Daoy (cell line): Measurements from ENCODE around the gene EHHADH. TPM values are rescaled to one million over a fixed set of nuclear protein-coding genes. Genes with fewer than 3 reads are reported as not detected.
"Not testable (repeated sequence)": the region's sequence is repeated elsewhere in the genome, so short reads cannot be mapped to it uniquely, and the experiment has no call there.

Source experiments
- DNase-seq: peaks from one replicate; pipeline ENCODE4 v3.0.0-alpha.2; 2015; ENCODE audit warnings: low read depth
- total RNA-seq: library from RNA; depleted of rRNA; stranded (reverse); fragments of >200 nt; shearing (Covaris generic); gene quantifications from 2 replicates; pipeline ENCODE4 v1.2.3, GENCODE V29; 2014

The EHHADH gene
- total RNA-seq, 1 experiment from 2014 or later = 8.6 TPM

DNA sequence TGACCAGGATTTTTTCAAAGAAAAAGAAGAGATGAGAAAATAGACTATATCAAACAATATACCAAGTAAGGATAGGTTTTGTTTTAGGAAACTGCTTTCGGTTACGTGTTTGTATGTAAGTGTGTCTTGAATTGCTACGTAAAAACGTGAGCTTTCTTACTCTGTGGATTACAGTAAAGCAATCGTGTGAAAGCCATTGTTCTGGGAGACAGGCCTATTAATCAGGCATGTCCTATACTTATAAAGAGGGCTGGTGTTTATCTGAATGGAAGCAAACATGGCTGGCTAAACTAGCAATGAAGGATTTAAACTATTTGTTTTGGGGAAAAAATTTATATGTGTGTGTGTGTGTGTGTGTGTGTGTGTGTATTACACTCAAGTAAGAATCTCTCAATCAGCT lies 2.6 kb downstream of the EHHADH start:
- no peak for DNase-seq

DNA sequence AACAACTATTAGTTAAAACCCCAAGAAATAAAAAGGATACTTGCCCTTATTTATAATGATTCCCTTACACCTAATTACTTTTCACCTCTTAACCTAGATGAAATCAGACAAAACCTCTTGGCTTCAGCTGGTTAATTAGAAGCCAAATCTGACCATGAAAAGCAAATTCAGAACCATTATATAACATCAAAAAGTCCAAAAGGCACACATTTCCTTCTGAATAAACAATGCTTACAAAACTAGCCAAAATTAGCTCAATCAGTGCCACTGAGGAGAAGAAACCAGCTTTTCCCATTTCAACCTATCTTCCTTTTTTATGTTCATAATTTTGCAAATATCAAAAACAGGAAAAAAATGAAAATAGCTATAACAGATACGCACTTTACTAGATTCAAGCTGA lies 3.2 kb downstream of the EHHADH start:
- no peak for DNase-seq

DNA sequence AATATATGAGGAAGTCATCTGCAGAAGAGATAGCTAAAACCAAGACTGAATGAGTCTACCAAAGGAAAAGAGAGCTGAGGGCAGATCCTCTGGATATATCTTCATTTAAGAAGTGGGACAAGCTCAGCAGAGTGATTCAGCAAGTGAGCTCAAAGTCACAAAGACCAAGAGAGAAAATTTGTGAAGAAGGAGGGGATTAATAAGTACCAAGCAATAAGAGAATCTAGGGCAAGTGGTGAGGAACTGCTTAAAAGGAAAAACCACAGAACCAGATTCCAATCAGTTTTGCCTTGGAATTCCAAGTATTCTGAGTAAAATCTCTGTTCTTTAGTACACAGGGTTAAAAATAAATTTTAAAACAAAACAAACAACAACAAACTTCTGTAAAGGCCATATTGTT lies 3.6 kb downstream of the EHHADH start:
- DNase-seq = no peak

DNA sequence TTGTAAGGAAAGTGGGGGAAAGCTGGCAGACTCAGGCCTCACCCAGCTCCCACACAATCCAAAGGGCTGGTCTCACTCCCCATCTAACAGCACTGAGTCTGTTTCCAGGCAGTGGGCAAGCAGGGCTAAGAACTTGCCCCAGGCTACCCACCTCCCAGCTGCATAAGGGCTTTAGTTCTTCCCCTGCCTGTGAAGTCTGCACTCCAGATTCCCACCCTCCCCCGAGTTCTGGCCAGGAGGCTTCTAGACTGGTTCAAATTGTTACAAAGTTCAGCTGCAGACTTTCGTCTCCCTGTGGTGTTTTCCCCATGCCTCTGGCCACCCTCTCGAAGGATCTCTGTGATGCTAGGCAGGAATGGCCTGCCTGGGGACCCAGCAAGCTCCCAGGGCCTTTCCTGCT lies 11.2 kb downstream of the EHHADH start:
- no peak for DNase-seq

GRCh38 chr3:185236969-185237368 lies 16.9 kb downstream of the EHHADH start:
- no peak for DNase-seq

DNA sequence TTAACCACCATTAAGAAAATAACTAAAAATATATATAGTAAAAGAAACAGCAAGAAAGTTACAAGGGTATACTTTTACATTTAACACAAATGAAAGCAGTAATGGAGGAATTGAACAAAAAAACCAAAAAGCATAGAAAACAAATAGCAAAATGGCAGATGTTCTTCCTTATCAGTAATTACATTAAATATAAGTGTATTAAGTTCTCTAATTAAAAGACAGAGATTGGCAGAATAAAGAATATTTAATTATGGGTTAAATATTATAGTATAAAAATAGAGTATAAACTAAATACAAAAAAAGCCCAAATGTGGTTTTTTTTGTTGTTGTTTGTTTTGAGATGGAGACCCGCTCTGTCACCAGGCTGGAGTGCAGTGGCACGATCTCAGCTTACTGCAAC lies 20.5 kb downstream of the EHHADH start:
- no peak for DNase-seq

DNA sequence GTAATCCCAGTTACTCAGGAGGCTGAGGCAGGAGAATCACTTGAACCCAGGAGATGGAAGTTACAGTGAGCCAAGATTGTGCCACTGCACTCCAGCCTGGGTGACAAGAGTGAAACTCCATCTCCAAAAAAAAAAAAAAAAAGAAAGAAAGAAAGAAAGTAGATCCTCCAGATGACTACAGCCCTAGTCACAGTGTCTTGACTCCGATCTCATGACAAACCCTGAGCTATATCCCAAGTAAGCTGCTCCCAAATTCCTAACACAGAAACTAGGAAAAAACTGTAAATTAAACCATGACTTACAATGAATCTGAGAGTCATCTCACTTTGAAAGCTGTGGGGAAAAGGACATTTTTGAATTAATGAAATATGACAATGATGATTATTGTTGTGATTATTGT lies 27.3 kb downstream of the EHHADH start:
- not testable (repeated sequence) for DNase-seq

DNA sequence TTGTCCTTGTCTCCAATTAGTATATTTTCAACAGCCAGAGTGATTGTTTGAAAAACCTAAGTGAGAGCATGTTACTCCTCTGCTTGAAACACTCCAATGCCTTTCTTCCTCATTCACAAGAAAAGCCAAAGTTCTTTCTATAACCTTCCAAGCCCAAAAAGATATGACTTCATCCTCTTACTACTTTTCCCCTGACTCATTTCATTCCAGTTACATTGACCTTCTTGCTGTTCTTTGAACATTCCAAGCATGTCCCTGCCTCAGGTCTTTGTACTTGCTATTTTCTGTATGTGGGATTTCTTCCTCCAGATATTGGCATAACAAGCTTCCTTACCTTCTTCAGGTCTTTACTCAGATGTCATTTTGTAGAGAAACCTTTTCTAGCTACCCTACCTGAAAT lies 28.3 kb downstream of the EHHADH start:
- DNase-seq = no peak

DNA sequence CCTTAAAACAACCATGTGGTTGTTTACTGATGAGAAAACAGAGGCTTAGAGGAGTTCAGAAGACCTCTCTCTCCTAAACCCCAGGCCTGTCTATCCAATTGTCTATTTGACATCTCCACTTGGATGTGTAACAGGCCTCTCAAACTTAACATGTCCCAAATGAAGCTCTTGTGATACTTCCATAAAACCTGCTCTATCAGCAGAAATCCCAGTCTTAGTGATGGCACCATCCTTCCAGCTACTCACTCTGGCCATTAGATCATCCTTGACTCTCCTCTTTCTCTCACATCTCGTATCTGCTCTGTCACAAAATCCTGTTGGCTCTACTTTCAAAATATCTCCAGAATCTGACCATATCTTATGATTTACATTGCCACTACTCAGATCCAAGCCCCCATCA lies 28.8 kb downstream of the EHHADH start:
- DNase-seq = no peak

DNA sequence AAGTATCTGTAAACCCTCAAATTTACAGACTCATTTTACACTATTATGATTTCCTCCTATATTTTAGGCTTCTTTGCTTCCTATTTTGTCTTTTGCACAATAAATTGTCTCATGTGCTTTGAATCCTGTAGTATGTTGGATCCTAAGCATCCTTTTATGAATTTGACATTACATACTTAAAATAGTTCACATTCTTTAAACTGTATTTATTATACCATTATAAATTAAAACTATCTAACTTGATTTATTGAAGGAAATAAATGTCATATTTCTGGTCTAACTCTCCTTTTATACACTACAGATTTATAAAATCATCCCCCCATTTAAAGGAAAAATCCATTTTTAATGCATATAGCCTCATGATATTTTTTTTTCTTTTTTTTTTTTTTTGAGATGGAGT lies 32.6 kb downstream of the EHHADH start:
- DNase-seq = no peak

GRCh38 chr3:185216607-185216958 lies 37.3 kb downstream of the EHHADH start:
- DNase-seq = peak; percentile 44

DNA sequence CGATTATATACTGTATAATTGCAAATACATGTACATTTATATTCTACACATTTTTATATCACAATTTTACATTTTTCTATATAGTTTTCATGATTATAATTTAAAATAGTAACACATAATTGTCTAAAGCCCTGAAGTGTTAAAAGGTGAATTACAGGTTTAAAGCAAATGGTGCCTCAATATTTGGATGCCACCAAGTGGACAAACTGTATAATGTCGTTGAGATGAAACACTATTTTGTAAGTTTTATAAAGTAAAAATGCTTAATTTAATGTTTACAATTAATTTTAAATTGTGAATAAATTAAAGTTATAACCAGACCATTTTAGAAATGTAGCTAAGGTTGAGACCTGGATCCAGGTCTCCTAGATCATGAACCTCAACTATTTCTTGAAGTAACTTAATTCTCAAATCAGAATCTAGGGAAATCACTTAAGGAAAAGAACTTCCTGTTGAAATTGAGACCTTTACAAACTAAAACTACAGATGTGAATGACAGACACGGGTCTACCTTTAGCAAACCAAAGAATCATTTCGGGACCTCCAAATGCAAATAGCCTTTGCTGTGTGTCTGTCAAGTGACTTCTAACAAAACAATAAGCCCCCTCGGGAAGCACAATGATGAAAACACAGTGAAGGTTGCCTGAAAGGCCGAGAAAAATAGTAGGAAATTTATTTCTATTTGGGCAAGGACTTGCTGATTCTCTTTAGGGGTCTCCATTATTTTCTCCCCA lies 37.8 kb downstream of the EHHADH start:
- no peak for DNase-seq

DNA sequence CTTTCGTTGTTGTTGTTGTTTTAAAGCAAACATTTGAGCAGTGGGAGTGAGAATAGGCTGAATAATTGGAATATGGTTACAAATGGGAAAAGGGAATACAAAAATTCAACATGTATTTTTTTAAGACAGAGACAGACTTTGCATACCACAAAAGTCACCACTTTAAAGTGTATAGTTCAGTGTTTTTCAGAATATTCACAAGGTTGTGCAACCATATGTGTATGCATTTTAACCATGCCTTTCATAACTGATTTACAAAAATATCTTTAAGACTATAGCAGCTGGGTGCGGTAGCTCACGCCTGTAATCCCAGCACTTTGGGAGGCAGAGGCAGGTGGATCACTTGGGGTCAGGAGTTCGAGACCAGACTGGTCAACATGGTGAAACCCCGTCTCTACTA lies 41.3 kb downstream of the EHHADH start:
- no peak for DNase-seq

DNA sequence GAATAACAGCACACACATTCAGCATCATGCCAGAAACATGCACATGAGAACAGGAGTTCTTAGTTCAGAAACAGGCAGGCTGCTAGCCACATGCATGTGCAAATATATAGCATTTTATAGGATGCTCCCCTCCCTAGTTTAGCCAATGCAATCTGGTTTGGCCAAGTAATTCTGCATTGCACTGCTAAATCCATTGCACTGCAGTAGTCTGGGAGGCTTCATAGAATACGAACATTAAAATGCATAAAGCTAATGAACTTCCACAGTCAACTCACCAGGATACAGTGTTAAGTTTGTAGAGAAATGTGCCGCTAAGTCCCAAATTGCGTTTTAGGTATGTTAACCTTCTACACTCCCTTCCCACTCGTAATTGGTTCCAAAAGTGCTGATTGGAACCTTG lies 41.8 kb downstream of the EHHADH start:
- DNase-seq = no peak

- DNase-seq = no peak
Measured at GRCh38 chr3:185210621-185211142, 43.2 kb downstream of the EHHADH start.

DNA sequence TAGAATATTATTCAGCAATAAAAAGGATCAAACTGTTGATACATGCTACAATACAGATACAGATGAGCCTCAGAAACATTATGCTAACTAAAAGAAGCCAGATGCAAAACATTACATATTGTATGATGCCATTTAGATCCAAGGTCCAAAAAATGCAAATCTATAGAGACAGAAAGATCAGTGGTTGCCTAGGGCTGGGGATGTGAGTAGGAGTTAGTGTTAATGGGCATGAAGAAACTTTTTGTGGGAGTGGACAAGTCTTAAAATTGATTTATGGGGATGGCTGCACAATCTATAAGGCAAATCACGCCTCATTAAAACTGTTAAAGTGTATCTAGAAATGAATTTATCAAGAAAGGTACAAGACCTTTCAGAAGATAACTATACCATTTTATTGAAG lies 45.0 kb downstream of the EHHADH start:
- DNase-seq = no peak

- peak; percentile 49 for DNase-seq
Measured at GRCh38 chr3:185207931-185208746, 45.7 kb downstream of the EHHADH start.

DNA sequence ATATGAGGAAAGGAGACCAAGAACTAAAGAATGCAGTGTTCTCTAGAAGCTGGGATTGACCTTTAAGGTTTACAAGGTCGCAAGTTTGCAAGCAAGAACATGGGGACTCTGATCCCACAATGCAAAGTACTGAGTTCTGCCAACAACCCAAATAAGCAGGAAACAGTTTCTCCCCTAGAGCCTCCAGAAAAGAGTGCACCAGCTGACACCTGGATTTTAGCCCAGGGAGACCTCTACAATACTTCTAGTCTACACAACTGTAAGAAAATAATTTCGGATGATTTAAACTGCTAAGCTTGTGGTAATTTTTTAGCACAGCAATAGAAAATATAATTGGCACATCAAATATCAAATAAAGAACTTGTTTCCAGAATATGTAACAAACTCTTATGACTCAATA lies 46.4 kb downstream of the EHHADH start:
- no peak for DNase-seq

DNA sequence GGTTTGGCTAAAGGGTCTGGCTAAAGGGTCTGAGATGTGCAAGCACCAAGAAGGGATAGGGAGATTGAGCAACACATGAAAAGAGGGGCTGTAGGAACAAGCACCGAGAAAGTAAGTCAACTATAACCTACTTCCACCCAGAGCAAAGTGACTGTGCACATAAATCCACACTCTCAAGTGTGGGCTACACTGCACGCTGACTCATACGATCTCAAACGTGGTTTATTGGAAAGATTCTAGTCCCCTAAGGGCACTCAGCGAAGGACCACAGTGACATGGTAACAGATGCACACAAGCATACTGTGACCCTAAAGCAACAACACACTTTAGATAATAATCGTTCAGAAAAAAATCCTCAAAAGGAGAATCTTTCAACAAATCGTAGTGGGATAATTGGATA lies 48.0 kb downstream of the EHHADH start:
- peak; percentile 63 for DNase-seq

DNA sequence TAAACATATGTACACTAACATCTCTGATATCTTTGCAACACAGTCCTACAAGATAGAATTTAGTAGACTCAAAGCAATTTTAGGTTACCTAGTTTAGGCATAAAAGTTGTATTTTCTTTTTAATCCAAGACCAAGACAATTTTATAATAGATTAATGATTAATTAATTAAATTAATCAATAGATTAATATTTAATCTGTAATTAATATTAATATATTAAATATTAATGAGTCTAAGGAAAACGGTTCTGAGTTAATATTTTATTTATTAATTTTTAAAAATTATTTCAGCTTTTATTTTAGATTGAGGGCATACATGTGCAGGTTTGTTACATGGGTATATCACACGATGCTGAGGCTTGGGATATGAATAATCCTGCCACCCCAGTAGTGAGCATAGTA lies 49.0 kb downstream of the EHHADH start:
- DNase-seq = no peak

- DNase-seq = peak; percentile 75
Measured at GRCh38 chr3:185200639-185201038, 53.2 kb downstream of the EHHADH start.

DNA sequence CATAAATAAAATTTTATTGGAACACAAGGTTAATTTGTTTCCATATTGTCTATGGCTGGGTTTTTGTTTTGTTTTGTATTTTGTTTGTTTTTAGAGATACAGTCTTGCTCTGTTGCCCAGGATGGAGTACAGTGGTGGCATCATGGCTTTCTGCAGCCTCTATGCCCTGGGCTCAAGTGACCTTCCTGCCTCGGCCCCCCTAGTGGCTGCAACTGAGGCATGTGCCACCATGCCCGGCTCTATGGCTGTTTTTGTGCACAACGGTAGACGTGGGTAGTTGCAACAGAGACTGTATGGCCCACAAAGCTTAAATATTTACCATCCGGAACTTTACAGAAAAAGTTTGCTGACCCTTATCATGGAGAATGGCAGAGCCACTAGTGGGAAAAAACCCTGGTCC lies 54.2 kb downstream of the EHHADH start:
- no peak for DNase-seq

GRCh38 chr3:185199206-185199605 lies 54.6 kb downstream of the EHHADH start:
- peak; percentile 21 for DNase-seq
